ENCODE results near the gene EGR2. TPM values are rescaled to one million over a fixed set of nuclear protein-coding genes. Genes with fewer than 3 reads are reported as not detected.

Gene EGR2
- total RNA-seq, 1 experiment from 2014 or later = 0.24 TPM

DNA sequence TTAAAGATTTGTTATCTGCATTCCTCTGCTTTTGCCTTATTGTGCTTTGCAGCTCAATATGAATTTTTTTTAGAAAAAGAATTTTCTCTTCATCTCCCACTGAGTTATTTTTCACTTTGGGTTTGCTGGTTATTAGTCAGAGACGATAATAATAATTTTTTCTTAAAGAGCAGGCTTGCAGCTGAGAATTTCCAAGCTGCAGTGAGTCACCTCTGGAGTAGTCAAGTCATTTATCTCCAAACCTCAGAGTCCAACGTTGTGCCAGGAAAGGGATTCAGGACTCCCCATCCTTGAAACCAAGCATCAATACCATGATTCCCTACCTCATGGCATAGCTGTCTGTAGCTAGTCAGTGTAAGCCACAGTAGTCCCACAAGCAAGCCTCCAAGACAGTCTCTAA lies 15.2 kb upstream of the EGR2 start:
- no peaks in the 10 kb centered on the region for H3F3A ChIP-seq (ENCODE audit: insufficient read depth, low read depth)
- intact Hi-C loops (cut with micrococcal nuclease; ENCODE audit: unreplicated experiment) = no loop called here
- POLR2A ChIA-PET (ENCODE audit: unreplicated experiment) = no interaction called here

DNA sequence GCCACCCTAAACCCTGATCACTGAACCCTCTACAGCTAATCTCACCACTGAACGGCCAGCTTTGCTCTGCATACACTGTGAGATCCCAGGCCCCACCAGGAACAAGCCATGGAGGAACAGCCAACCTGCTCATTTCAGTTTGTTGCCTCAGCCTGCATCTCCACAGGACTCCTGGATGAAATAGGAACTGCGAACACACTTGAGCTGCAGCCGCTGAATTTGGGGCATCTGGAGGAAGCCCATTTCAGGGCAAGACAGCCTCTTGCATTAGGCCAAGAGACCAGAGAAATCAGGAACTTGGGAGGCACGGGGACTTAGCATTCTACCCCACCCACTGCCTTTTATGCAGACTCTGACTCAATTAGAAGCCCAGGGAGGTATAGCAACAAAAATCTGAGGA lies 14.5 kb upstream of the EGR2 start:
- Histone ChIP-seq H3K4me2 (no peak overlapping the region), H3K4me3 (no peak overlapping the region), H3K36me3 (ENCODE audit: low read depth) (no peaks in the 10 kb centered on the region), H2AFZ (no peak overlapping the region), H4K20me1 (ENCODE audit: insufficient read depth) (no peaks in the 10 kb centered on the region), H3K9me3 (ENCODE audit: insufficient read depth, low read depth) (no peaks in the 10 kb centered on the region), H3K79me2 (ENCODE audit: low read depth) (no peaks in the 10 kb centered on the region), H3K4me1 (replicated peaks; ENCODE audit: insufficient read depth) (no peaks in the 10 kb centered on the region), H3K27ac (no peak overlapping the region), H3K9me2 (ENCODE audit: insufficient read depth) (no peaks in the 10 kb centered on the region), H3K27me3 (ENCODE audit: insufficient read depth, low read depth) (no peaks in the 10 kb centered on the region), H3F3A (ENCODE audit: insufficient read depth, low read depth) (no peaks in the 10 kb centered on the region)
- no peak for DNase-seq
- TF ChIP-seq, protein P1, sequence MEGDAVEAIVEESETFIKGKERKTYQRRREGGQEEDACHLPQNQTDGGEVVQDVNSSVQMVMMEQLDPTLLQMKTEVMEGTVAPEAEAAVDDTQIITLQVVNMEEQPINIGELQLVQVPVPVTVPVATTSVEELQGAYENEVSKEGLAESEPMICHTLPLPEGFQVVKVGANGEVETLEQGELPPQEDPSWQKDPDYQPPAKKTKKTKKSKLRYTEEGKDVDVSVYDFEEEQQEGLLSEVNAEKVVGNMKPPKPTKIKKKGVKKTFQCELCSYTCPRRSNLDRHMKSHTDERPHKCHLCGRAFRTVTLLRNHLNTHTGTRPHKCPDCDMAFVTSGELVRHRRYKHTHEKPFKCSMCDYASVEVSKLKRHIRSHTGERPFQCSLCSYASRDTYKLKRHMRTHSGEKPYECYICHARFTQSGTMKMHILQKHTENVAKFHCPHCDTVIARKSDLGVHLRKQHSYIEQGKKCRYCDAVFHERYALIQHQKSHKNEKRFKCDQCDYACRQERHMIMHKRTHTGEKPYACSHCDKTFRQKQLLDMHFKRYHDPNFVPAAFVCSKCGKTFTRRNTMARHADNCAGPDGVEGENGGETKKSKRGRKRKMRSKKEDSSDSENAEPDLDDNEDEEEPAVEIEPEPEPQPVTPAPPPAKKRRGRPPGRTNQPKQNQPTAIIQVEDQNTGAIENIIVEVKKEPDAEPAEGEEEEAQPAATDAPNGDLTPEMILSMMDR (conservative IDR thresholded peaks at IDR 0.05) = no peak
- no peak for TF ChIP-seq EZH2 (IDR thresholded peaks at IDR 0.05; ENCODE audit: low read depth)
- intact Hi-C loops (cut with micrococcal nuclease; ENCODE audit: unreplicated experiment) = no loop called here
- no TSS peak for BruUV-seq (replicated peaks)
- ChIA-PET POLR2A (ENCODE audit: unreplicated experiment) (no interaction called here), CTCF (no interaction called here)

More for the DNA sequence above, 15.2 kb upstream of the EGR2 start:
- H2AFZ ChIP-seq = no peak overlapping the region
- H3K27me3 ChIP-seq (ENCODE audit: insufficient read depth, low read depth) = no peaks in the 10 kb centered on the region
- H3K79me2 ChIP-seq (ENCODE audit: low read depth) = no peaks in the 10 kb centered on the region
- no peak for DNase-seq
- H3K27ac ChIP-seq = no peak overlapping the region
- H3K9me2 ChIP-seq (ENCODE audit: insufficient read depth) = no peaks in the 10 kb centered on the region
- H3K9me3 ChIP-seq (ENCODE audit: insufficient read depth, low read depth) = no peaks in the 10 kb centered on the region
- H4K20me1 ChIP-seq (ENCODE audit: insufficient read depth) = no peaks in the 10 kb centered on the region
- no peaks in the 10 kb centered on the region for H3K36me3 ChIP-seq (ENCODE audit: low read depth)
- BruUV-seq (replicated peaks) = no TSS peak
- no peak overlapping the region for H3K4me3 ChIP-seq
- CTCF ChIA-PET = no interaction called here
- TF ChIP-seq, protein P1 (conservative IDR thresholded peaks at IDR 0.05) = no peak
- no peak for TF ChIP-seq EZH2 (IDR thresholded peaks at IDR 0.05; ENCODE audit: low read depth)
- H3K4me2 ChIP-seq = no peak overlapping the region
- H3K4me1 ChIP-seq (replicated peaks; ENCODE audit: insufficient read depth) = no peaks in the 10 kb centered on the region

DNA sequence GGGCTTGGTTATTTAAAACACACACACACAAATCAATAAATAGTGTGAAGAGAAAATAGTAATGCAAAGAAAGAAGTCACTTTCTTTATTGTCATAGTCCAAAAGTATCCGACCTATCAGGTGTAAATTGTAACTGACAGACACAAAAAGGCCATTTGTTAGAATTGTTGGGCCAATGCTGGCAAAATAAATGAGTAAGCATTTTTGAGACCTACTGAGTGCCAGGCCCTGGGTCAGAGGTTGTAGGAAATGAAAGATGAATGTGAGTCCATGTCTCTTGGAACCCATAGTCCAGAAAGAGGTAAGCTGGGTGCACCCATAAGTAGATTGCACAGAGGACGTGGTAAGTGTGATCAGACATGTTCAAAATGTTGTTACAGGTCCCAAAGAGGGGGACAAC lies 13.5 kb upstream of the EGR2 start:
- H3K4me2 ChIP-seq = no peak overlapping the region
- no peak overlapping the region for H3K27ac ChIP-seq
- no peak for TF ChIP-seq EZH2 (IDR thresholded peaks at IDR 0.05; ENCODE audit: low read depth)
- TF ChIP-seq, protein P1 (conservative IDR thresholded peaks at IDR 0.05) = no peak
- no peaks in the 10 kb centered on the region for H3K4me1 ChIP-seq (replicated peaks; ENCODE audit: insufficient read depth)
- H3K36me3 ChIP-seq (ENCODE audit: low read depth) = no peaks in the 10 kb centered on the region
- no peak overlapping the region for H2AFZ ChIP-seq
- H4K20me1 ChIP-seq (ENCODE audit: insufficient read depth) = no peaks in the 10 kb centered on the region
- H3K9me2 ChIP-seq (ENCODE audit: insufficient read depth) = no peaks in the 10 kb centered on the region
- ChIA-PET POLR2A (ENCODE audit: unreplicated experiment) (no interaction called here), CTCF (no interaction called here)
- no peaks in the 10 kb centered on the region for H3K79me2 ChIP-seq (ENCODE audit: low read depth)
- no peak for DNase-seq
- H3K4me3 ChIP-seq = no peak overlapping the region
- no TSS peak for BruUV-seq (replicated peaks)
- H3K27me3 ChIP-seq (ENCODE audit: insufficient read depth, low read depth) = no peaks in the 10 kb centered on the region
- intact Hi-C loops (cut with micrococcal nuclease; ENCODE audit: unreplicated experiment) = no loop called here
- no peaks in the 10 kb centered on the region for H3K9me3 ChIP-seq (ENCODE audit: insufficient read depth, low read depth)
- no peaks in the 10 kb centered on the region for H3F3A ChIP-seq (ENCODE audit: insufficient read depth, low read depth)

Measured in PC-9 (cell line).